SK-N-SH treated with all-trans-retinoic acid at 6 μM for 48 hours (cell line): ENCODE results near the gene UST.

Source experiments
- BACH2 ChIP-seq: fragments of 250-450 bp; sonication (Bioruptor Pico); IDR thresholded peaks from 2 replicates; pipeline ENCODE4 v1.9.0; 2021; ENCODE audit warnings: mild to moderate bottlenecking, borderline replicate concordance
- CSRNP3 ChIP-seq: fragments of 250-450 bp; sonication (Bioruptor Pico); IDR thresholded peaks from 2 replicates; pipeline ENCODE4 v1.5.1; 2021; ENCODE audit warnings: mild to moderate bottlenecking, moderate library complexity
- SNAI2 ChIP-seq: fragments of 250-450 bp; sonication (Bioruptor Pico); IDR thresholded peaks from 2 replicates; pipeline ENCODE4 v1.5.0; 2020; ENCODE audit warnings: mild to moderate bottlenecking, moderate library complexity
- TCF4 ChIP-seq: fragments of 250-450 bp; sonication (Bioruptor Pico); IDR thresholded peaks from 2 replicates; pipeline ENCODE4 v1.8.0; 2021; ENCODE audit warnings: mild to moderate bottlenecking, moderate library complexity, borderline replicate concordance
- ZC3H10 ChIP-seq: fragments of 250-450 bp; sonication (Bioruptor Pico); IDR thresholded peaks from 2 replicates; pipeline ENCODE4 v1.5.1; 2021; ENCODE audit warnings: mild to moderate bottlenecking, moderate library complexity
- ZFP3 ChIP-seq: fragments of 250-450 bp; sonication (Bioruptor Pico); IDR thresholded peaks from 2 replicates; pipeline ENCODE4 v1.5.0; 2020; ENCODE audit warnings: mild to moderate bottlenecking, moderate library complexity
- ZFP30 ChIP-seq: fragments of 450-650 bp; formaldehyde crosslinking; IDR thresholded peaks from 2 replicates; pipeline ENCODE4 v1.5.0; 2022; ENCODE audit warnings: mild to moderate bottlenecking, moderate library complexity
- ZNF8 ChIP-seq: fragments of 450-650 bp; formaldehyde crosslinking; IDR thresholded peaks from 2 replicates; pipeline ENCODE4 v1.5.0; 2020; ENCODE audit warnings: mild to moderate bottlenecking, moderate library complexity

GRCh38 chr6:148805777-148806176 is 58.9 kb downstream of the UST start:
- TF ChIP-seq SNAI2 (CRISPR knock-in tag) (no peak), TCF4 (CRISPR knock-in tag) (no peak), ZFP30 (no peak), CSRNP3 (CRISPR knock-in tag) (no peak), ZNF8 (CRISPR knock-in tag) (no peak), ZFP3 (CRISPR knock-in tag) (no peak), ZC3H10 (CRISPR knock-in tag) (no peak), BACH2 (CRISPR knock-in tag) (no peak)
